ENCODE measurements around the gene SNRPE. TPM values are rescaled to one million over a fixed set of nuclear protein-coding genes. Genes with fewer than 3 reads are reported as not detected.

SNRPE gene
- total and polyA plus RNA-seq, 4 donors = 12.9 to 128 (median 36.4) TPM

GRCh38 chr1:203835476-203835875, 25.9 kb upstream of the SNRPE start:
- 90% methylated on average over 3 of the region's 3 CpGs for WGBS
- Histone ChIP-seq H3K4me3 (ENCODE audit: low read depth in 1 of 3, low read length in 3 of 3) (no peak overlapping the region), H3K27me3 (ENCODE audit: control insufficient read depth in 4 of 4, insufficient read depth in 4 of 4, low read length in 3 of 4) (no peaks in the 10 kb centered on the region), H3K9ac (ENCODE audit: low read depth in 1 of 2, low read length in 2 of 2) (no peak overlapping the region), H3K27ac (ENCODE audit: low read depth in 1 of 2, low read length in 2 of 2) (no peak overlapping the region), H3K4me1 (ENCODE audit: control insufficient read depth in 4 of 4, insufficient read depth in 4 of 4, low read length in 3 of 4) (peaks cover 2 to 11% (median 4%) of the 10 kb centered on the region in 4 donors), H3K9me3 (ENCODE audit: control insufficient read depth in 4 of 4, low read length in 3 of 4) (no peaks in the 10 kb centered on the region), H3K36me3 (ENCODE audit: control insufficient read depth in 4 of 4, insufficient read depth in 3 of 4, low read depth in 1 of 4, low read length in 3 of 4) (peaks cover 12 to 60% (median 54%) of the 10 kb centered on the region in 4 donors)
- TF ChIP-seq HNF4A (conservative IDR thresholded peaks at IDR 0.05) (peak in 1 of 2 donors; percentile 10), FOXA2 (IDR thresholded peaks at IDR 0.05) (no peak), CTCF (IDR thresholded peaks at IDR 0.05; ENCODE audit: low read depth, low read length, missing input control) (no peak), RXRA (IDR thresholded peaks at IDR 0.05) (peak in 1 of 2 donors; percentile 13)
- no peak for DNase-seq (ENCODE audit: low spot score)

- DNase-seq (ENCODE audit: low spot score) = no peak
- WGBS = 68% methylated on average over 5 of the region's 5 CpGs
- no peaks in the 10 kb centered on the region for H3K9me3 ChIP-seq (ENCODE audit: control insufficient read depth in 4 of 4, low read length in 3 of 4)
Observed at GRCh38 chr1:203839081-203839480, 22.3 kb upstream of the SNRPE start.

More at GRCh38 chr1:203839081-203839480, 22.3 kb upstream of the SNRPE start:
- peaks cover 2 to 11% (median 4%) of the 10 kb centered on the region in 4 donors for H3K4me1 ChIP-seq (ENCODE audit: control insufficient read depth in 4 of 4, insufficient read depth in 4 of 4, low read length in 3 of 4)
- no peaks in the 10 kb centered on the region for H3K27me3 ChIP-seq (ENCODE audit: control insufficient read depth in 4 of 4, insufficient read depth in 4 of 4, low read length in 3 of 4)
- TF ChIP-seq RAD21 (IDR thresholded peaks at IDR 0.05) (no peak), FOXA1 (IDR thresholded peaks at IDR 0.05) (no peak), TAF1 (conservative IDR thresholded peaks at IDR 0.05) (no peak), EGR1 (IDR thresholded peaks at IDR 0.05; ENCODE audit: low read depth in 2 of 2) (no peak), REST (IDR thresholded peaks at IDR 0.05) (no peak), RXRA (IDR thresholded peaks at IDR 0.05) (no peak), FOXA2 (IDR thresholded peaks at IDR 0.05) (no peak), HNF4G (IDR thresholded peaks at IDR 0.05) (no peak)
- no peak overlapping the region for H3K9ac ChIP-seq (ENCODE audit: low read depth in 1 of 2, low read length in 2 of 2)
- peaks cover 12 to 53% (median 39%) of the 10 kb centered on the region in 4 donors for H3K36me3 ChIP-seq (ENCODE audit: control insufficient read depth in 4 of 4, insufficient read depth in 3 of 4, low read depth in 1 of 4, low read length in 3 of 4)
- H3K4me3 ChIP-seq (ENCODE audit: low read depth in 1 of 3, low read length in 3 of 3) = no peak overlapping the region
- no peak overlapping the region for H3K27ac ChIP-seq (ENCODE audit: low read depth in 1 of 2, low read length in 2 of 2)
